Loucy (cell line): ENCODE results near the gene GPC5.

Experiments
- CTCF ChIP-seq: fragments of 200-600 bp; sonication (generic); conservative IDR thresholded peaks from 2 replicates; pipeline ENCODE4 v1.5.1; 2014; ENCODE audit warnings: mild to moderate bottlenecking, antibody characterized with exemption, low read length
- EZH2phosphoT487 ChIP-seq: fragments of 200-600 bp; IDR thresholded peaks from 2 replicates; pipeline ENCODE4 v1.6.1; 2018; ENCODE audit warnings: antibody characterized with exemption, mild to moderate bottlenecking, moderate library complexity, borderline replicate concordance

GRCh38 chr13:92221916-92222315 lies 823.5 kb downstream of the GPC5 start:
- TF ChIP-seq CTCF (no peak), EZH2phosphoT487 (no peak)
